NB4 (cell line): ENCODE data around the gene GCH1.

ENCODE experiments used
- POLR2A ChIP-seq: IDR thresholded peaks from 2 replicates; pipeline ENCODE4 v1.6.1; 2011; ENCODE audit warnings: mild to moderate bottlenecking; ENCODE audit not compliant: insufficient read length; ENCODE audit errors: extremely low read depth
- TF ChIP-seq, protein P1 (sequence below): IDR thresholded peaks from one replicate; pipeline ENCODE4 v1.5.1; 2012; ENCODE audit warnings: low read depth, low read length

DNA sequence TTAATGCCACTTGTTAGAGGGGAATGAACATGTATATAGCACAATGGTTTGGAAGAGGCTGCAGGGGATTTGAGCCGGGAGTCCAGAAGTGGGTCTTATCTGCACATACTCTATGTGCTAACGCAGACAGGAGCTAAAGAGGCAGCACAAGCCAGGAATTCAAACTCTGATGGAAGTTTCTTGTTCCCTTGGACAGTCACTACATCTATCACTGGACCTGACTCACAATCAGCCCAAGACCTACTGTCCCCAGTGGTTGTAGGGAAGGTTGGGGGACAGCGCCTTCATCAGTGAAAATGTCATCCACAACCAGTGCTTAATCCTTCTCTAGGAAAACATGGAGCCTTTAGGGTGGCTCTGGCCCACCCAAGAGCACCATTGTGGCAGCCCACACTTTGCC lies 107.8 kb downstream of the GCH1 start:
- TF ChIP-seq, protein P1, sequence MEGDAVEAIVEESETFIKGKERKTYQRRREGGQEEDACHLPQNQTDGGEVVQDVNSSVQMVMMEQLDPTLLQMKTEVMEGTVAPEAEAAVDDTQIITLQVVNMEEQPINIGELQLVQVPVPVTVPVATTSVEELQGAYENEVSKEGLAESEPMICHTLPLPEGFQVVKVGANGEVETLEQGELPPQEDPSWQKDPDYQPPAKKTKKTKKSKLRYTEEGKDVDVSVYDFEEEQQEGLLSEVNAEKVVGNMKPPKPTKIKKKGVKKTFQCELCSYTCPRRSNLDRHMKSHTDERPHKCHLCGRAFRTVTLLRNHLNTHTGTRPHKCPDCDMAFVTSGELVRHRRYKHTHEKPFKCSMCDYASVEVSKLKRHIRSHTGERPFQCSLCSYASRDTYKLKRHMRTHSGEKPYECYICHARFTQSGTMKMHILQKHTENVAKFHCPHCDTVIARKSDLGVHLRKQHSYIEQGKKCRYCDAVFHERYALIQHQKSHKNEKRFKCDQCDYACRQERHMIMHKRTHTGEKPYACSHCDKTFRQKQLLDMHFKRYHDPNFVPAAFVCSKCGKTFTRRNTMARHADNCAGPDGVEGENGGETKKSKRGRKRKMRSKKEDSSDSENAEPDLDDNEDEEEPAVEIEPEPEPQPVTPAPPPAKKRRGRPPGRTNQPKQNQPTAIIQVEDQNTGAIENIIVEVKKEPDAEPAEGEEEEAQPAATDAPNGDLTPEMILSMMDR = no peak
- no peak for TF ChIP-seq POLR2A
